Endothelial cell of umbilical vein (primary cell): Measurements from ENCODE around the gene NDUFA6. TPM values are rescaled to one million over a fixed set of nuclear protein-coding genes. Genes with fewer than 3 reads are reported as not detected.

Experiments used
- BruUV-seq: library from RNA; stranded (reverse); fragments of 400-500 nt; replicated peaks from 2 replicates; lab custom pipeline; 2021; lab: Mats Ljungman, UMichigan
- CTCF ChIA-PET: fragments of 300-600, 350-600 bp; sonication (Branson Sonifier 250); formaldehyde crosslinking; loops from one replicate; lab custom pipeline; 2021; ENCODE audit warnings: antibody characterized with exemption, inconsistent platforms; lab: Charles Lee
- POLR2A ChIA-PET: fragments of 300-600, 350-600 bp; sonication (Branson Sonifier 250); formaldehyde crosslinking; loops from one replicate; lab custom pipeline; 2021; ENCODE audit warnings: antibody characterized with exemption, inconsistent platforms; lab: Charles Lee
- DNase-seq: peaks from one replicate; pipeline ENCODE4 v3.0.0-alpha.2; 2011; ENCODE audit warnings: low read depth, low spot score
- FAIRE-seq: peaks from 2 replicates; lab custom pipeline; 2011; peaks lifted over from hg19 to GRCh38; lab: Jason Lieb, UNC
- H2AFZ ChIP-seq: 2 replicates; pipeline ENCODE4 v1.6.0; 2012; ENCODE audit warnings: low read depth, low read length, control low read depth, inconsistent platforms
- H3K27ac ChIP-seq: 2 replicates; pipeline ENCODE4 v1.5.1; 2011; ENCODE audit warnings: low read depth, mild to moderate bottlenecking, control low read depth, low read length, moderate library complexity; ENCODE audit not compliant: insufficient read depth
- H3K27me3 ChIP-seq, 2 experiments: 2 replicates each; pipeline versions ENCODE4 v1.6.0 to v1.6.1; 2011; ENCODE audit warnings: low read length in 2 of 2, mixed read lengths in 1 of 2; ENCODE audit not compliant: control insufficient read depth in 2 of 2, insufficient read depth in 2 of 2
- H3K36me3 ChIP-seq, 2 experiments: 2 replicates in 1 of 2; 3 replicates in 1 of 2; pipeline ENCODE4 v1.5.1; 2011; ENCODE audit warnings: low read length in 2 of 2, mild to moderate bottlenecking in 1 of 2, moderate library complexity in 1 of 2; ENCODE audit not compliant: control insufficient read depth in 2 of 2, insufficient read depth in 2 of 2; ENCODE audit errors: extremely low read depth in 1 of 2
- H3K4me1 ChIP-seq: 3 replicates; pipeline ENCODE4 v1.5.1; 2011; ENCODE audit warnings: mild to moderate bottlenecking, low read length; ENCODE audit not compliant: control insufficient read depth, insufficient read depth; ENCODE audit errors: extremely low read depth
- H3K4me2 ChIP-seq: 2 replicates; pipeline ENCODE4 v1.6.1; 2011; ENCODE audit warnings: low read length, control low read depth, mixed read lengths; ENCODE audit not compliant: insufficient read depth
- H3K4me3 ChIP-seq, 3 experiments: fragments of 200-600 bp in 1 of 3; sonication (generic), shearing (Covaris generic) in 1 of 3; replicated peaks in 1 of 3; 2 replicates each; pipeline ENCODE4 v1.5.1; 2011 to 2016; ENCODE audit warnings: control low read depth in 3 of 3, low read length in 3 of 3, mild to moderate bottlenecking in 2 of 3, inconsistent platforms in 1 of 3, low read depth in 1 of 3, moderate library complexity in 1 of 3; ENCODE audit not compliant: insufficient read depth in 1 of 3
- H3K79me2 ChIP-seq: 2 replicates; pipeline ENCODE4 v1.6.0; 2012; ENCODE audit warnings: low read length, inconsistent platforms; ENCODE audit not compliant: control insufficient read depth, insufficient read depth
- H3K9ac ChIP-seq: replicated peaks from 2 replicates; pipeline ENCODE3; 2011; ENCODE audit warnings: low read length, control low read depth; ENCODE audit not compliant: insufficient read depth; ENCODE audit errors: extremely low read depth
- H3K9me1 ChIP-seq: replicated peaks from 3 replicates; pipeline ENCODE4 v1.6.0; 2011; ENCODE audit warnings: mild to moderate bottlenecking, low read length; ENCODE audit not compliant: control insufficient read depth, insufficient read depth; ENCODE audit errors: extremely low read depth
- H3K9me3 ChIP-seq: replicated peaks from 2 replicates; pipeline ENCODE4 v1.5.1; 2012; ENCODE audit warnings: low read length, inconsistent platforms; ENCODE audit not compliant: control insufficient read depth, insufficient read depth
- H4K20me1 ChIP-seq: replicated peaks from 2 replicates; pipeline ENCODE3; 2011; ENCODE audit warnings: mild to moderate bottlenecking, low read length; ENCODE audit not compliant: control insufficient read depth, insufficient read depth; ENCODE audit errors: extremely low read depth
- CTCF ChIP-seq, 2 donors: IDR thresholded peaks; 1 replicate in 1 of 2; 2 replicates in 1 of 2; pipeline ENCODE4 v1.5.1; 2011; ENCODE audit warnings: low read length in 2 of 2, mild to moderate bottlenecking in 2 of 2, moderate library complexity in 2 of 2, control low read depth in 1 of 2, inconsistent platforms in 1 of 2, low read depth in 1 of 2; ENCODE audit not compliant: insufficient read depth in 1 of 2; ENCODE audit errors: extremely low read depth in 1 of 2
- EZH2 ChIP-seq: IDR thresholded peaks from 2 replicates; pipeline ENCODE4 v1.6.1; 2012; ENCODE audit warnings: borderline replicate concordance, low read depth, mild to moderate bottlenecking, moderate library complexity, low read length, inconsistent platforms; ENCODE audit not compliant: severe bottlenecking
- FOS ChIP-seq: IDR thresholded peaks from 2 replicates; pipeline ENCODE4 v1.6.1; 2011; ENCODE audit warnings: mild to moderate bottlenecking, low read length, moderate library complexity, borderline replicate concordance; ENCODE audit not compliant: insufficient read depth
- GATA2 ChIP-seq: IDR thresholded peaks from 2 replicates; pipeline ENCODE4 v1.7.0; 2011; ENCODE audit warnings: low read depth, mild to moderate bottlenecking, moderate library complexity, mixed read lengths, low read length; ENCODE audit not compliant: insufficient read length, insufficient read depth
- JUN ChIP-seq: IDR thresholded peaks from 2 replicates; pipeline ENCODE4 v1.6.1; 2011; ENCODE audit warnings: borderline replicate concordance, low read depth; ENCODE audit not compliant: insufficient read length, insufficient read depth
- MYC ChIP-seq: IDR thresholded peaks from one replicate; pipeline ENCODE4 v1.6.1; 2011; ENCODE audit warnings: mild to moderate bottlenecking, low read depth, low read length
- POLR2A ChIP-seq: IDR thresholded peaks from 2 replicates; pipeline ENCODE4 v1.6.1; 2012; ENCODE audit warnings: low read depth, mild to moderate bottlenecking, control low read depth, low read length
- POLR2AphosphoS5 ChIP-seq: IDR thresholded peaks from 2 replicates; pipeline ENCODE4 v1.6.1; 2012; ENCODE audit warnings: low read depth, mild to moderate bottlenecking, control low read depth, low read length, moderate library complexity; ENCODE audit not compliant: insufficient read depth
- dilution Hi-C: fragments of 300-500 bp; cut with MboI; formaldehyde crosslinking; loops from one replicate; pipeline ENCODE4 v1.15.0; 2019; ENCODE audit warnings: low sequenced_read_pairs; ENCODE audit not compliant: extremely low pct_ligation_motif_present
- intact Hi-C: fragments of 100-400 bp; cut with micrococcal nuclease; formaldehyde crosslinking; loops from one replicate; pipeline ENCODE4 v1.10.0; 2022
- polyA plus RNA-seq, 4 experiments: library from polyadenylated mRNA; depleted of rRNA in 3 of 4; stranded (reverse) in 3 of 4; unstranded in 1 of 4; fragments of >200 nt; gene quantifications; 2 replicates each; pipeline versions ENCODE4 v1.2.1 to v1.2.3, GENCODE V29; 2011 to 2012; ENCODE audit warnings: missing spikeins in 1 of 4
- total RNA-seq: library from RNA; stranded (reverse); gene quantifications from 2 replicates; pipeline ENCODE4 v1.2.3, GENCODE V29; 2021
- TF ChIP-seq, protein P1 (sequence below): IDR thresholded peaks from 2 replicates; pipeline ENCODE4 v1.6.1; 2011; ENCODE audit not compliant: insufficient read depth, insufficient read length

The NDUFA6 gene
- total and polyA plus RNA-seq, 2 donors (not counting 3 experiments of a cell fraction or from before 2014, with no cell fraction given): 66.1 to 95.7 TPM

DNA sequence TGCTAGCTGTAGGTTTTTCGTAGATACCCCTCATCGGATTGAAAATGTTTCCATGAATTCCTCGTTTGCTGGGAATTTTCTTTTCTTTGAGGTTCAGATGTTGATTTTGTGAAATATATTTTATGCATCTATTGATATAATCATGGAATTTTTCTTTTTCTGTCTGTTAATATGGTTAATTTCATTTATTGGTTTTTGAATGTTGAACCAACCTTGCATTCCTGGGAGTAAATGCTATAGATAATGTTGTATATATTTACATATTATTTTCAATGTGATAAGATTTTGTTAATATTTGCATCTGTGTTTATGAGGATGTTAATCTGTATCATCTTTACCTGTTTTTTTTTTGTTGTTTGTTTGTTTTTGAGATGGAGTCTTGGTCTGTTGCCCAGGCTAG, 10.6 kb upstream of the NDUFA6 start:
- H3K4me3 ChIP-seq: no peak overlapping the region
- H3K9me1 ChIP-seq: no peaks in the 10 kb centered on the region
- H3K9ac ChIP-seq: no peak overlapping the region
- no peaks in the 10 kb centered on the region for H4K20me1 ChIP-seq
- no peak overlapping the region for H3K27ac ChIP-seq
- ChIA-PET POLR2A (no interaction called here), CTCF (no interaction called here)
- DNase-seq (no peak), FAIRE-seq (no peak)
- H3K4me2 ChIP-seq: no peak overlapping the region
- H3K4me1 ChIP-seq: no peaks in the 10 kb centered on the region
- H2AFZ ChIP-seq: no peak overlapping the region
- H3K27me3 ChIP-seq: no peaks in the 10 kb centered on the region
- no peaks in the 10 kb centered on the region for H3K79me2 ChIP-seq
- TF ChIP-seq CTCF (IDR thresholded peaks at IDR 0.05; ENCODE audit: extremely low read depth in 1 of 2, insufficient read depth in 1 of 2, low read depth in 1 of 2, low read length in 2 of 2) (no peak), POLR2AphosphoS5 (no peak), MYC (no peak), POLR2A (no peak), EZH2 (no peak), FOS (no peak), GATA2 (no peak), JUN (no peak)
- TF ChIP-seq, protein P1, sequence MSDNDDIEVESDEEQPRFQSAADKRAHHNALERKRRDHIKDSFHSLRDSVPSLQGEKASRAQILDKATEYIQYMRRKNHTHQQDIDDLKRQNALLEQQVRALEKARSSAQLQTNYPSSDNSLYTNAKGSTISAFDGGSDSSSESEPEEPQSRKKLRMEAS: no peak
- intact Hi-C loops (no loop called here), dilution Hi-C loops (no loop called here)
- H3K36me3 ChIP-seq: no peaks in the 10 kb centered on the region
- BruUV-seq: no TSS peak
- peaks cover 2% of the 10 kb centered on the region for H3K9me3 ChIP-seq
